Measurements from ENCODE around the gene SLC22A5.
A peak's percentile ranks its signal among the peaks of the same experiment; 100 is the strongest.
"Not testable (repeated sequence)": the region's sequence is repeated elsewhere in the genome, so short reads cannot be mapped to it uniquely, and the experiment has no call there.

Gene SLC22A5

DNA sequence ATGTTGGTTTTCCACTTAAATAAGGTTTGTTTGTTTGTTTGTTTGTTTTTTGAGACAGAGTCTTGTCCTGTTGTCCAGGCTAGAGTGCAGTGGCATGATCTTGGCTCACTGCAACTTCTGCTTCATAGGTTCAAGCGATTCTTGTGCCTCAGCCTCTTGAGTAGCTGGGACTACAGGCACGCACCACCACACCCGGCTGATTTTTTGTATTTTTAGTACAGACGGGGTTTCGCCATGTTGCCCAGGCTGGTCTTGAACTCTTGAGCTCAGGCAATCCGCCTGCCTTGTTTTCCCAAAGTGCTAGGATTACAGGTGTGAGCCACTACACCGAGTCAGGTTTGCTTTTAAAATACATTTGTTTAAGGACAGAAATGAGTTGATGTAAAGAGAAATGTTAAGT is 46.0 kb downstream of the SLC22A5 start:
- DNase-seq = not testable (repeated sequence)

DNA sequence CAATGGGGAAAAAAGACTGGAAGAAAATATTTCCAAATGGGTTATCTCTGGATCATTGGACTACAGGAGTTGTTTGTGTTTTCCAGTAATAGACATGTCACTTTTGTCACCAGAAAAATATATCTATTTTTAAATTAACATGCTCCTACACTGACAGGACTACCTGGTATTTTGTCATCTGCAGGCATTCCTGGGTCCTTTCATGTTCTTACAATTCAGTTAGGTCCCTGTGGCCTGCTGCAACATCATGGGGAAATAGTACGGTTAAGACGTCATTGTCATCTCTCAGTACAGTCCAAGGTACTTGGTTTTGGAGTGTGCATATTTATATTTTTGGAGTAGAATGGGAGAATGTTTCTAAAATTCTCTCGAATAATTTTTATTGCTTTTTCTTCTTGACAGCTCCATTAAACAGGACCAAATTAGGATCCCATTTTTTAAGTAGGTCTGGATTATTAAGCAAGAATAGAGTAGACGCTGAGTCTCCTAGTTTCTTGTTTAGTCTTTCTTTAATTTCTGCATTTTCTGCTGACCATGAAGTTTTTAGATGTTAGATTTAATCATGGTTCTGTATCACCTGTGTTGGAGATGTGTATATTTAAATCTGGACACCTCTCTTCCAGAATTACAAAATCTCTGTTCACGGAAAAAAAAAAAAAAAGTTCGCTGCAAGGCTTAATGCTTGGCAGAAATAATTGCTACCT is 46.9 kb downstream of the SLC22A5 start:
- no peak for DNase-seq

GRCh38 chr5:132417010-132417439 is 47.5 kb downstream of the SLC22A5 start:
- DNase-seq = peak in 1 of 2 donors; percentile 67

DNA sequence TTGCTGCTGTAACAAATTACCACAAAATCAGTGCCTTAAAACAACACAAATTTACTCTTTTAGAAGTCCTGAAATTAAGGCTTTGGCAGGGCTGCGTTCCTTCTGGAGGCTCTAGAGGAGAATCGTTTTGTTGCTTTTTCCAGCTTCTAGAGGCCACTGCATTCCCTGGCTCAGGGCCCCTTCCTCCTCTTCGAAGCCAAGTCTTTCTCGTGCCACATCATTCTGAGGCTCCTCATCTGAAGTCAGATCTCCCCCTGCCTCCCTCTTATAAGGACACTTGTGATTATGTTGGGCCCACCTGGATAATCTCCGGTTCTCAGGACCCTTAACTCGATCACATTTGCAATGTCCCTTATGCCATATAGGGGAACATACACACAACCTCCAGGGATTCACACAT is 48.0 kb downstream of the SLC22A5 start:
- no peak for DNase-seq

DNA sequence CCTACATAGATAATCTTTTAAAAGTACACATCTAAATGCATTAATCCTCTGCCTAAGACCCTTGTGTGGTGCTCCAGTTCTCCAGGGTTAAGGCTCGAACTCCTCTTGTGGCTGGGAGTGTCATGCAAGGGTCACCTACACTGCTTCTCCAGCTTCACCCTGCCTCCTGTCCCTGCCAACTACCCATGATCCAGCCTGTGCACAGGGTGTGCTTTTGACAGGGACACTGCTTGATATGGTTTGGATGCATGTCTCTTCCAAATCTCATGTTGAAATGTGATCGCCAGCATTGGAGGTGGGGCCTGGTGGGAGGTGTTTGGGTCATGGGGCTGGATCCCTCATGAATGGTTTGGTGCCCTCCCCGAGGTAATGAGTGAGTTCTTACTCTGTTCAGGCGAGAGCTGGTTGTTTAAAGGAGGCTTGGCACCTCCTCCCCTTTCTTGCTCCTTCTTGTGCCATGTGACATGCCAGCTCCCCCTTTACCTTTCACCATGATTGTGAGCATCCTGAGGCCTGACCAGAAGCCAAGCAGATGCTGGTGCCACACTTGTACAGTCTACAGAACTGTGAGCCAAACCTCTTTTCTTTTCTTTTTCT is 48.5 kb downstream of the SLC22A5 start:
- no peak for DNase-seq

DNA sequence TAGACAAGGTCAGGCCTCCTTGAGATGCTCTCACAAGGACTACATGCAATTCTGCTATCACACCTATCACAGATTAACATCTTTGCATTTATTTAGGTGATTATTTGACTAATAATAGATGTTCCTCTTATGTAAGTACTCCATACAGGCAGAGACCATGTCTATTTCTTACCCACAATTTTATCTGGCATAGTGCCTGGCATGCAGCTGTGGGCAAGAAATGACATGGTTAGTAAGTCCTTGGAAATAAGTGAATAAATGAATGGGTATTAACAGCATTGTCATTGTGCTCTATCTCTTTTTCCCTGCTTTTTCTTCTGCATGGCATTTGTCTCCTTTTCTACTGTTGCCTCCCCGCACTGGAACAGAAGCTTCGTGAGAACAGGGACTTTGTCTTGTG is 49.4 kb downstream of the SLC22A5 start:
- DNase-seq = no peak

DNA sequence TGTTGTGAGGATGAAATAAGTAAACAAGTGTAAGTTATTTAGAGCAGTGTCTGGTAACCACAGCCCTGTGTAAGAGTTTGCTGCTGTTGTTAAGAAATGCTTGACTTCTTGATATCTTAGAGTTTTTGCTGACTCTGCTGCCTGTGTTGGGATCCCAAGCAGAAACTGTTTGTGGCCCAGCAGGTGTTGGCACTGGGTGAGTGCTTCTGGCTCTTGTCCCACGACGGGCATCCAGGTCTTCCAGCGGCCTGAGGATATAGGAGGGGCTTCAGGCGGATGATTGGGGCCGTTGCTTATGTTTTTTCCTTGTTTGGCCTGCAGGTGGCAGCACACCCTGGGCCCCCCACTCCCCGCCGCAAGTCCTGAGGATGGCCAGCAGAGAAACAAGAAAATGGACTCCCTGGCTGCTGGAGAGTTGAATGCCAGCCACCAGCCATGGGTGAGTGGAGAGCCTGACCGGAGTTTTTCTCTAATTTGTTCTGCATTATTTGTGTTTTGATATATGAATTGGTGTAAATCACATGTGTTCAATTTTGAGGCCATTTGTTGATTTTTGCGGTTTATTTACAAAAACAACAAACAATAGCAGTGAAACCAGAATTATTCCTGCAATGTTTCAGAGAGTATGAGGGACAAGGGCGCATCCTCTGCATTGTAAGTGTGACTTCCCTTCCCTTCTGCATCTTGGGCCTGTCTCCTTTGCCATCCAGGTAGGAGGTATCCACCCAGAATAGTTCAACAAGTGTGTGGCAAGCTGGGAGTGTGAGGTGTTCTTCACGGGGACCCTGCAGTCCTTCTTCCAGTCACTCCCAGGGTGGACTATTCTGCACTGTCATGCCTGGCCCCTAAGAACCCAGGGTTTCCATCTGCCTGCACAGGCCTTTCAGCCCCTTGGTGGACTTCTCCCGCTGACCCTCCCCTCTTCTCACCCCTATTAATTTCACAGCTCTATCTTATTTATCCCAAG is 50.3 kb downstream of the SLC22A5 start:
- peak; percentile 68 to 80 for DNase-seq

DNA sequence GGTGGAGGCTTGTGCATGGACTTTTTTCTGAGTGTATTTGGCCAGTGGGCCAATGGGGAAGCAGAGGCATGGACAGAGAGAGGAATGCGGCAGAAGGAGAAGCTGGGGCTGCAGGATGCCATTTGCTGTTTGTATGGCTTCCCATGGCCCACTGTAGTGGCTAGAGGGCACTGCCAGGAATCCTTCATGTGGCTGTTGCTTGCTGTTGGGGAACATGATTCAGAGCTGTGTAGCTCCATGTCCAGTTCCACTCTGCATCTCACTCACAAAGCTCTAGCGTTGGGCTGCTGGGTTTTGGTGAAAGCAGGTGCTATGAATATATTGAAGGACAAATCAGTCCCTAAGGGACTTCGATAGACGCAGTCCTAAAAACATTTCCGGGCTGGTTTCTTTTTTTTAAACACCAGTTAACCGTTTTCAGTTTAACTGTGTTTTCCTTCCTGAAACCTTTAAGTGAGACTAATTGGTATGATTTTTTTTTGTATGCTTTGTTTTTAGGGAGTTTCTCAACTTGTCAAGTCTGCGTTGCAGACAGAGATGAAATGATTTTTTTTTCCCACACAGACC is 51.3 kb downstream of the SLC22A5 start:
- DNase-seq = no peak

DNA sequence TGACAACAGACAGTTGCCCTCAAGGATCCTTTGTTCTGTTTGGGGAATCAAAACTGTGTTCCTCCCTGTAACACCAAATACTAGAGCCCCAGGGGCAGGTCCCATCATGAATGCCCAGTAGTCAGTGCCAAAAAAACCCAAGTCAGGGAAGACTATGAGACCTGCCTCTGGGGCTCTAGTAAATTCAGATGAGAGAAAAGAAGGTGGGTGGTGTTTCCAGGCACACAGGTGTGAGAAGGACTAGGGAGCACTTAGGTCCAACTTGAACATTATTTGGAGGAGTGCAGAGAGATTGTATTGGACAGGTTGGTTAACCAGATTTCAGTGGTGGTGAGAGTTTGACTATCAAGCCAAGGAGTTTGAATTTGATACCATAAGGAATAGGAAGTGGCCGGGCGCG is 52.0 kb downstream of the SLC22A5 start:
- DNase-seq = no peak

- DNase-seq = no peak
These were observed 53.4 kb downstream of the SLC22A5 start for GRCh38 chr5:132422720-132423437.

GRCh38 chr5:132423438-132423898 is 54.0 kb downstream of the SLC22A5 start:
- no peak for DNase-seq

- no peak for DNase-seq
These were observed 54.8 kb downstream of the SLC22A5 start for GRCh38 chr5:132424167-132424880.

DNA sequence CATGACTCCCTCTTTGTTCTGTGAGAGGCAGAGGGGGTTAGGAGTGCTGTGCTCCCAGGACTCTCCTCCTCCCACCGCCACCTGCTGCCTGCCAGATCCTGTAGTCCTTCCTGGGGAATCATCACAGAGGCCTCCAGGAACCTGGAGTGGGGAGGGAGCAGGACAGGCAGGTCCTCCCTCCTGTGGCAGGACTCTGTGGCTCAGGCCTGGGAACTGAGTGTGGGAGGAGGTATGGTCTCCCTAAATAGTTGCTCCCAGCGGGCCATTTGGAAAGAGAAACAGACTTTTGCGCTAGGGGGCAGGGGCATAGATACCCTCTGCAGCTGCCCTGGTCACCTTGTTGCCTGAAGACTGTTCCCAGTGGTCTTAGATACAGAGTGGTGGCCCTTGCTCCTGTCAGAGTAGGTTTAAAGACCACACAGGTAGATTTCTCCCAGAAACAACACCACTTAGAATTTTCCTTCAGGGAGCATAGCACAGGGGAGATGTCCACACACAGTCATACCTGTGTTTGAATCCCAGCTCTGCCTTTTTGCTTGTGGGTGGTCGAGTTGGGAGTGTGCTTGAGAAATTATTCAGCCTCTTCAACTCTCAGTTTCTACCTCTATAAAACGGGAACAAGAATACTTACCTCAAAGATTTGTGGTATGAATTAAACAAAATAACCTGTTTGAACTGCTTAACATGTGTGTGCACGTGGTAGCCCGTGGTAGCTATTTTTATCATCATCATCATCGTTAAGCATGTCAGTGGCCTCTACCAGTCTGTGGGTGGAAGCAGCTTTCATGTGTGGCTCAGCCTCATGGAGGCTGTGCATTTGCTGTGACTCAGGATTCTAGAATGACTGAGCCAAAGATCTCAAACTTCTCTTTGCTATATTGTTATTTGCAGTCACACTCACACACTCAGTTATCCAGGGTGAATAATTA is 55.8 kb downstream of the SLC22A5 start:
- no peak for DNase-seq

- no peak for DNase-seq
These were observed 56.5 kb downstream of the SLC22A5 start for GRCh38 chr5:132425975-132426524.

- DNase-seq = no peak
These were observed 57.1 kb downstream of the SLC22A5 start for GRCh38 chr5:132426525-132427138.

GRCh38 chr5:132427281-132428146 is 58.0 kb downstream of the SLC22A5 start:
- DNase-seq = peak in 1 of 2 donors; percentile 20

DNA sequence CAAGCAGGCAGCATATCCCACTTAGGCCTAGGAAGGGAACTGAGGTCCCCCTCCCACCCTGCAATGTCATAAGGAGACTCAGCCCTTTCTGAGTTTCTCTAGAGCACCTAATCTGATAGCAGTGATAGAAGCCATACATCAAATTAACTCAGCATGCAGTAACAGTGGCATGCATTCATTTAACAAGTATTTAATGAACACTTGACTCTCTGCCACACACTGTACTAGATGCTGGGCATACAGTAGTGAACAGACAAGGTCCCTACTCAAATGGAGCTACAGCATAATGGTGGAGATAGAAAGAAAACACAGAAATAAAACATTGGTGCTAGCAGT is 58.6 kb downstream of the SLC22A5 start:
- DNase-seq = no peak
